DOHH2 (cell line): ENCODE data around the gene PIK3R2.

ENCODE experiments used
- H3F3A ChIP-seq: fragments of 200-600 bp; sonication (generic), shearing (Covaris generic); 2 replicates; pipeline ENCODE4 v1.6.0; 2016; ENCODE audit warnings: antibody characterized with exemption, mild to moderate bottlenecking; ENCODE audit not compliant: control insufficient read depth, insufficient read depth
- H3K27ac ChIP-seq: fragments of 200-600 bp; sonication (generic); 2 replicates; pipeline ENCODE4 v1.5.1; 2014; ENCODE audit warnings: low read depth, mild to moderate bottlenecking, low read length, moderate library complexity
- H3K27me3 ChIP-seq: fragments of 200-600 bp; sonication (generic); 2 replicates; pipeline ENCODE4 v1.6.1; 2014; ENCODE audit warnings: mild to moderate bottlenecking, low read length, mixed read lengths; ENCODE audit not compliant: control insufficient read depth
- H3K36me3 ChIP-seq: fragments of 200-600 bp; sonication (generic); 2 replicates; pipeline ENCODE4 v1.6.1; 2014; ENCODE audit warnings: mild to moderate bottlenecking, low read length, moderate library complexity, mixed read lengths; ENCODE audit not compliant: control insufficient read depth
- H3K4me1 ChIP-seq: fragments of 200-600 bp; sonication (generic); 2 replicates; pipeline ENCODE4 v1.6.1; 2014; ENCODE audit warnings: mild to moderate bottlenecking, low read length, mixed read lengths; ENCODE audit not compliant: control insufficient read depth
- H3K4me2 ChIP-seq: fragments of 200-600 bp; sonication (generic); 2 replicates; pipeline ENCODE4 v1.6.0; 2014; ENCODE audit warnings: mild to moderate bottlenecking, low read length, moderate library complexity
- H3K4me3 ChIP-seq: fragments of 200-600 bp; sonication (generic); 2 replicates; pipeline ENCODE4 v1.5.1; 2014; ENCODE audit warnings: mild to moderate bottlenecking, low read length, mixed read lengths
- H3K79me2 ChIP-seq: fragments of 200-600 bp; sonication (generic); 2 replicates; pipeline ENCODE4 v1.6.1; 2014; ENCODE audit warnings: mild to moderate bottlenecking, low read length, mixed read lengths; ENCODE audit not compliant: control insufficient read depth
- H3K9me2 ChIP-seq: fragments of 200-600 bp; sonication (generic); replicated peaks from 2 replicates; pipeline ENCODE4 v1.6.1; 2014; ENCODE audit warnings: mild to moderate bottlenecking, low read length, mixed read lengths; ENCODE audit not compliant: control insufficient read depth
- H3K9me3 ChIP-seq: fragments of 200-600 bp; sonication (generic); 2 replicates; pipeline ENCODE4 v1.6.1; 2014; ENCODE audit warnings: antibody characterized with exemption, low read length, mixed read lengths; ENCODE audit not compliant: control insufficient read depth, insufficient read depth
- H4K20me1 ChIP-seq: fragments of 200-600 bp; sonication (generic); 2 replicates; pipeline ENCODE4 v1.6.0; 2014; ENCODE audit warnings: low read depth, mild to moderate bottlenecking, antibody characterized with exemption, low read length, moderate library complexity; ENCODE audit not compliant: control insufficient read depth, insufficient read depth
- CTCF ChIP-seq: fragments of 200-600 bp; sonication (generic); IDR thresholded peaks from one replicate; pipeline ENCODE4 v1.5.1; 2014; ENCODE audit warnings: antibody characterized with exemption, mild to moderate bottlenecking, low read depth, low read length; ENCODE audit not compliant: poor library complexity, severe bottlenecking
- EZH2phosphoT487 ChIP-seq: fragments of 200-600 bp; sonication (generic); IDR thresholded peaks from 2 replicates; pipeline ENCODE4 v1.6.1; 2017; ENCODE audit warnings: borderline replicate concordance, mild to moderate bottlenecking, antibody characterized with exemption, low read length, moderate library complexity, mixed read lengths

PIK3R2 gene

DNA sequence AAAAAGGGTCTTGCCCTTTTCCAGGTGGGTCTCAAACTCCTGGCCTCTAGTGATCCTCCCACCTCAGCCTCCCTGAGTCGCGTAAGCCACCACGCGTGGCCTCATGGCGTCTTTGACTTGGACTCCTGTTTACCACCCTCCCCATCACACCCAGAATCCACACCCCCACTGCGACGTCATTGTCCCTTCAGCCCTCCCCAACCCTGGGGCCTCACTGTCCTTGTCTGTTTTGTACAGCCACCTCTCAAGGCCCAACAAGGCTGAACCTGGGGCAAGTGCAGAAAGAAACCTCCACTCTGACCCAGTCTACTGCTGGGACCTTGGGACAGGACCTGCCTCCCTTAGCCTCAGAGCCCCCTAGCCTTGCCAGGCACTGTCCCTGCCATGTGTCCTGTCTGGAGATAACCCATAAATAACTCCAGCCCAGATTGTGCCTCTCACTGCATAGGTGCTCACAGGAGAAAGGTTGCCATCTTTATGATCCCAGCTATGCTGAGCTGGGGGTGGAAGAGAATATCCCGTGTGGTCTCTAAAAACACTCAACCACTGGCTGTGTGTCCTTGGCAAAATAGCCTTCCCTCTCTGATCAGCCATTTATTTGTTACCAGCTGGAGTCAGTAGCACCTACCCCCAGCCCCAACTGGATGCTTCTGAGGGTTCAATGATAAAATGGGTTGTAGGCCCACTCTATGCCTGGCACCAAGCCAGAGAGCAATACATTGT is 18.8 kb downstream of the PIK3R2 start:
- peak overlapping the region; percentile 96 for H3K4me3 ChIP-seq
- peaks cover 33% of the 10 kb centered on the region for H3F3A ChIP-seq
- H4K20me1 ChIP-seq = peaks cover 9% of the 10 kb centered on the region
- peak overlapping the region; percentile 97 for H3K27ac ChIP-seq
- H3K9me2 ChIP-seq = no peaks in the 10 kb centered on the region
- H3K79me2 ChIP-seq = peaks cover 43% of the 10 kb centered on the region
- H3K9me3 ChIP-seq = no peaks in the 10 kb centered on the region
- TF ChIP-seq CTCF (no peak), EZH2phosphoT487 (no peak)
- H3K27me3 ChIP-seq = no peaks in the 10 kb centered on the region
- peaks cover 46% of the 10 kb centered on the region for H3K36me3 ChIP-seq
- H3K4me2 ChIP-seq = peak overlapping the region; percentile 99
- peaks cover 72% of the 10 kb centered on the region for H3K4me1 ChIP-seq

DNA sequence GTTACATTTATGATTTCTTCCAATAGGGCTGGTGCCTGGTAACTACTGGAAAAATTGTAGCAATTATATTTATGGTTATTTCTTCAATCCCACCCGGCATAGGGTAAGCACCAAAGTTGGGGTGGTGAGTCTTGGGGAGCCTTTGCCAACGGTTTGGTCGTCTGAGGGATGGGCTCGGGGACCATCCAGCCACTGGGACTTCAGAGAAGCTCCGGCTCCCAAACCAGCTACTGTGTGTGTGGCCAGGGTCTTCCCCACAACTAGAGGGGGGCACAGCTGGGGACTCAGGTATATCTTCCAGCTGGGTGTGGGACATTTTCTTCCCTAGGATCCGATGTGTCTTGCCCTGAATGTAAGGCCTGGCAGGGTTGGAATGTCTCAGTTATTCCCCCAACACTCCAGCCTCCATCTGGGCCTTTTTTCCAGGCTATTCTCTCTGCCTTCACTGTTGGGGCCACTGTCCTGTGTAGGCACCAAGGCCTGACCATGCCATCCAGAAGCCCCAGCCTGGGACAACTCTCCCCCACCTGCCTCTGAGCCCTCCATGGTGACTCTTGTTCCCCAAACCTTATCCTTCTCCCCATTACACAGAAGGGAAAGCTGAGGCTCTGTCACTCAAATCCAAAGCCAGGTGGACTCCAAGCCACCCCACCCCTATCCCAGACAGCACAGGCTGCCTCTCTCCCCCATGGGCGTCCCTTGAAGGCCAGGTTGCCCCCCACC is 19.5 kb downstream of the PIK3R2 start:
- TF ChIP-seq CTCF (no peak), EZH2phosphoT487 (no peak)
- Histone ChIP-seq H3K4me3 (peak overlapping the region; percentile 96), H3K9me3 (no peaks in the 10 kb centered on the region), H3K9me2 (no peaks in the 10 kb centered on the region), H3K4me1 (peaks cover 80% of the 10 kb centered on the region), H3K79me2 (peaks cover 49% of the 10 kb centered on the region), H3K27ac (peak overlapping the region; percentile 97), H3K27me3 (no peaks in the 10 kb centered on the region), H4K20me1 (peaks cover 9% of the 10 kb centered on the region), H3F3A (peaks cover 33% of the 10 kb centered on the region), H3K36me3 (peaks cover 46% of the 10 kb centered on the region), H3K4me2 (peak overlapping the region; percentile 99)

DNA sequence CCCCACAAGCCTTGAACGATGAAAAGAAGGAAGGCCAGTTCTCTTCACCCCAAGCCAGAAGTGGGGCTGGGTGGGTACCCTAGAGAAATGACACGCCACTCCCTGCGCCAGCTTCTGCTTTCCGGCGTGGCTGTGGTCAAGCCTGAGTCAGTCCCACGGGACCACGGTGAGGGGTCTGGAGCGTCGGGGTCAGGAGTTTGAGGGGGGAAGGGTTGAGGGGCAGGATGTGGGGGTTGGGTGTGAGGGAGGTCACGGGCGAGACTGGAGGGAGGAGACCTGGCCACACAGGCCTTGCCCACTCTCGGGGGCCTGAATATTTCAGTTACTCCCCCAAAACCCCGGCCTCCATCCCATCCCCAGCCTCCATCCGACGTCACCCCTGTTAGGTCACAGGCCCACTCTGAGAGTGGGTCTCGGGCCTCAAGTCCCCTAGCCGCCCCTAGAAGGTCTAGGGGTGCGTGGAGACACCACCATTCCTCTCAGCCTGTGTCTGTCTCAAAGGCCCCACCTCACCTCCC is 20.1 kb downstream of the PIK3R2 start:
- H3K4me1 ChIP-seq = peaks cover 78% of the 10 kb centered on the region
- H3K27ac ChIP-seq = peak overlapping the region; percentile 97
- no peaks in the 10 kb centered on the region for H3K9me3 ChIP-seq

More for the DNA sequence above, 20.1 kb downstream of the PIK3R2 start:
- H3K4me3 ChIP-seq = peak overlapping the region; percentile 96
- peaks cover 34% of the 10 kb centered on the region for H3F3A ChIP-seq
- H3K36me3 ChIP-seq = peaks cover 49% of the 10 kb centered on the region
- H3K27me3 ChIP-seq = no peaks in the 10 kb centered on the region
- peaks cover 9% of the 10 kb centered on the region for H4K20me1 ChIP-seq
- H3K79me2 ChIP-seq = peaks cover 50% of the 10 kb centered on the region
- peak overlapping the region; percentile 99 for H3K4me2 ChIP-seq
- H3K9me2 ChIP-seq = no peaks in the 10 kb centered on the region
- TF ChIP-seq CTCF (no peak), EZH2phosphoT487 (no peak)
